Spleen (tissue), 11 donors: Measurements from ENCODE around the gene SLC37A2. TPM values are rescaled to one million over a fixed set of nuclear protein-coding genes. Genes with fewer than 3 reads are reported as not detected.

ENCODE experiments used
- DNase-seq: peaks from one replicate; pipeline ENCODE4 v3.0.0-alpha.2; 2020
- H3K27ac ChIP-seq, 8 donors: fragments of 200-600 bp; sonication (generic) in 7 of 8; 1 replicate in 4 of 8; 2 replicates in 4 of 8; pipeline versions ENCODE4 v1.5.0 to v1.8.0; 2016 to 2021; ENCODE audit warnings: inconsistent platforms in 4 of 8, mild to moderate bottlenecking in 4 of 8, moderate library complexity in 1 of 8
- H3K27me3 ChIP-seq, 7 donors: fragments of 200-600 bp; sonication (generic) in 6 of 7; replicated peaks in 1 of 7; 1 replicate in 4 of 7; 2 replicates in 3 of 7; pipeline versions ENCODE4 v1.5.0 to v1.8.0; 2016 to 2021; ENCODE audit warnings: inconsistent platforms in 3 of 7, mild to moderate bottlenecking in 1 of 7
- H3K36me3 ChIP-seq, 6 donors: fragments of 200-600 bp; sonication (generic) in 5 of 6; 1 replicate in 4 of 6; 2 replicates in 2 of 6; pipeline versions ENCODE4 v1.5.0 to v1.8.0; 2016 to 2021; ENCODE audit warnings: inconsistent platforms in 2 of 6
- H3K4me1 ChIP-seq, 6 donors: fragments of 200-600 bp; sonication (generic) in 5 of 6; 1 replicate in 3 of 6; 2 replicates in 3 of 6; pipeline versions ENCODE4 v1.5.0 to v1.8.0; 2016 to 2021; ENCODE audit warnings: inconsistent platforms in 3 of 6
- H3K4me3 ChIP-seq, 8 donors: fragments of 200-600 bp; sonication (generic) in 7 of 8; 1 replicate in 4 of 8; 2 replicates in 4 of 8; pipeline versions ENCODE4 v1.5.0 to v1.8.0; 2016 to 2021; ENCODE audit warnings: inconsistent platforms in 4 of 8, mild to moderate bottlenecking in 4 of 8, moderate library complexity in 2 of 8
- H3K9me3 ChIP-seq, 8 donors: fragments of 200-600 bp; sonication (generic) in 7 of 8; 1 replicate in 4 of 8; 2 replicates in 4 of 8; pipeline versions ENCODE4 v1.5.0 to v1.8.0; 2016 to 2021; ENCODE audit warnings: inconsistent platforms in 4 of 8
- POLR2A ChIP-seq, 3 donors: fragments of 450-650 bp; IDR thresholded peaks; one replicate each; pipeline ENCODE4 v1.5.1; 2017; ENCODE audit warnings: antibody characterized with exemption in 3 of 3, mild to moderate bottlenecking in 1 of 3
- POLR2AphosphoS5 ChIP-seq, 3 donors: sonication (generic); formaldehyde crosslinking; IDR thresholded peaks; one replicate each; pipeline ENCODE4 v1.5.1; 2017; ENCODE audit warnings: antibody characterized with exemption in 3 of 3
- WGBS, 5 donors: extraction: QIAGEN DNeasy Blood & Tissue Kit in 3 of 5; methylation state at CpG; one replicate each; pipeline versions ENCODE4 v1.1.5 to v1.1.7; 2013 to 2018; 5-methylcytosine and 5-hydroxymethylcytosine counted together
- intact Hi-C: fragments of 100-400 bp; cut with DNase I; formaldehyde crosslinking; loops from one replicate; pipeline ENCODE4 v1.15.0; 2023; ENCODE audit warnings: low total_unique reads
- polyA plus RNA-seq, 3 donors: library from polyadenylated mRNA; stranded (reverse); fragments of 200-250 nt; gene quantifications; one replicate each; pipeline ENCODE4 v1.2.1, GENCODE V29; 2013
- total RNA-seq, 7 donors: library from RNA; depleted of rRNA in 3 of 7; stranded (reverse); fragments of >200 nt in 3 of 7; fragmentation: NEBNext Ultra II Directional in 4 of 7; extraction: Animal tissue kit (Norgen Biotek cat#: 25700) in 4 of 7; gene quantifications; one replicate each; pipeline versions ENCODE4 v1.1.0 to v1.2.1, GENCODE V29; 2016 to 2021
- TF ChIP-seq, protein P1 (sequence below), 11 experiments: fragments of 200-600 bp in 7 of 11; fragments of 450-650 bp in 4 of 11; sonication (generic) in 4 of 11; IDR thresholded peaks in 8 of 11; conservative IDR thresholded peaks in 3 of 11; 1 replicate in 7 of 11; 2 replicates in 4 of 11; pipeline versions ENCODE4 v1.4.0 to v1.8.0; 2016 to 2021; ENCODE audit warnings: antibody characterized with exemption in 11 of 11, inconsistent platforms in 4 of 11, mild to moderate bottlenecking in 1 of 11
- donor health status: healthy with polysubstance abuse.
- donor health status: DM: no; HTN: no; CAD: no; lungs with moderate emphysema.
- donor health status: DM: no; HTN: no; CAD: no.
- donor health status: Bipolar disorder and iron deficiency.
- donor health status: healthy.
- donor health status: DM: no; HTN: no; CAD: no.
- donor health status: DM: yes; HTN: yes; CAD: no.

The SLC37A2 gene
- total and polyA plus RNA-seq, 10 donors, result 3.5 to 85.7 (median 48.2) TPM

DNA sequence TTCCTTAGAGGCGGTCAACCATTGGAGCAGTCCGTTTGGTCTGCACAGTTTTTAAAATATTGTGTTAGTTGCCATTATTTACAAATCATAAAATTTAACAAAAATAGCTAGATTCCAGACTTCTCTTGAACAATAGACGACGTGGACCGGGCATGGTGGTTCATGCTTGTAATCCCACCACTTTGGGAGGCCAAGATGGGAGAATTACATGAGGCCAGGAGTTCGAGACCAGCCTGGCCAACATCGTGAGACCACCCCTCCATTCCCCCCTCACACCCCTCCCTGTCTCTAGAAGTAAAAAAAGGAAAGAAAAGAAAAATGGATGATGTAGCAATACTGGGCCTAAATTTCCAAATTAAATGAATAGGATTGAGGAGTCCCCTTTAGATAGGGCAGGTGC lies 965 bp downstream of the SLC37A2 start:
- peaks cover 0 to 28% (median 0%) of the 10 kb centered on the region in 7 donors for H3K27me3 ChIP-seq
- no peaks in the 10 kb centered on the region for H3K36me3 ChIP-seq
- 80 to 89% (median 88%) methylated on average over 7 of the region's 7 CpGs for WGBS, 5 donors
- intact Hi-C loops, result no loop called here
- peak overlapping the region in 6 of 8 donors; percentile 46 to 78 (median 58) for H3K4me3 ChIP-seq
- peaks cover 0 to 47% (median 19%) of the 10 kb centered on the region in 6 donors for H3K4me1 ChIP-seq
- H3K27ac ChIP-seq, result peak overlapping the region in 4 of 8 donors; percentile 85 to 92 (median 88)
- DNase-seq, result no peak
- TF ChIP-seq POLR2AphosphoS5 (IDR thresholded peaks at IDR 0.05), result no peak
- TF ChIP-seq POLR2A (IDR thresholded peaks at IDR 0.05), result no peak
- TF ChIP-seq, protein P1, sequence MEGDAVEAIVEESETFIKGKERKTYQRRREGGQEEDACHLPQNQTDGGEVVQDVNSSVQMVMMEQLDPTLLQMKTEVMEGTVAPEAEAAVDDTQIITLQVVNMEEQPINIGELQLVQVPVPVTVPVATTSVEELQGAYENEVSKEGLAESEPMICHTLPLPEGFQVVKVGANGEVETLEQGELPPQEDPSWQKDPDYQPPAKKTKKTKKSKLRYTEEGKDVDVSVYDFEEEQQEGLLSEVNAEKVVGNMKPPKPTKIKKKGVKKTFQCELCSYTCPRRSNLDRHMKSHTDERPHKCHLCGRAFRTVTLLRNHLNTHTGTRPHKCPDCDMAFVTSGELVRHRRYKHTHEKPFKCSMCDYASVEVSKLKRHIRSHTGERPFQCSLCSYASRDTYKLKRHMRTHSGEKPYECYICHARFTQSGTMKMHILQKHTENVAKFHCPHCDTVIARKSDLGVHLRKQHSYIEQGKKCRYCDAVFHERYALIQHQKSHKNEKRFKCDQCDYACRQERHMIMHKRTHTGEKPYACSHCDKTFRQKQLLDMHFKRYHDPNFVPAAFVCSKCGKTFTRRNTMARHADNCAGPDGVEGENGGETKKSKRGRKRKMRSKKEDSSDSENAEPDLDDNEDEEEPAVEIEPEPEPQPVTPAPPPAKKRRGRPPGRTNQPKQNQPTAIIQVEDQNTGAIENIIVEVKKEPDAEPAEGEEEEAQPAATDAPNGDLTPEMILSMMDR (IDR thresholded peaks at IDR 0.05 in 8 of 11, conservative IDR thresholded peaks at IDR 0.05 in 3 of 11), result no peak
- H3K9me3 ChIP-seq, result no peaks in the 10 kb centered on the region

DNA sequence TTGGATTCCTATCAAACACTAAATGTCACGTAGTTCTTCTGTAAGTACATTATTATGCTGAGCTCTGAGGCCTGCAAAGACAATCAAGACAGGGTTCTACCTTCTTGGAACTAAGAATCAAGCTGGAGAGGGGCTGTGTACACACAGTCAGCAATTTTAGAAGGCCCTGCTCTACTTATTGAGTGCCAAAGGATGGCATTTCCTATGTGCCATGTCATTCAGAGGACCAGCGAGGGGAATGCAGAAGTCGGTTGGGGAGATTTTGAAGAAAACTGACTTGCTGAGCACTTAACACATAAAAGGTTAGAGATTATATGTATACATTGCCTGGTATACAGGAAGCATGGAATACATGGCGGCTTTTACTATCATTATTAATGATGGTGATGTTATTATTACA lies 5.3 kb downstream of the SLC37A2 start:
- Histone ChIP-seq H3K4me1 (peaks cover 21 to 82% (median 56%) of the 10 kb centered on the region in 6 donors), H3K27ac (peak overlapping the region in 6 of 8 donors; percentile 71 to 90 (median 84)), H3K4me3 (no peak overlapping the region), H3K27me3 (peaks cover 0 to 16% (median 0%) of the 10 kb centered on the region in 7 donors), H3K36me3 (no peaks in the 10 kb centered on the region), H3K9me3 (no peaks in the 10 kb centered on the region)
- DNase-seq, result no peak
- intact Hi-C loops, result no loop called here
- no peak for TF ChIP-seq POLR2AphosphoS5 (IDR thresholded peaks at IDR 0.05)
- TF ChIP-seq, protein P1 (IDR thresholded peaks at IDR 0.05 in 8 of 11, conservative IDR thresholded peaks at IDR 0.05 in 3 of 11), result no peak
- no peak for TF ChIP-seq POLR2A (IDR thresholded peaks at IDR 0.05)
- WGBS, 5 donors, result 71 to 86% (median 80%) methylated on average over 4 of the region's 4 CpGs

DNA sequence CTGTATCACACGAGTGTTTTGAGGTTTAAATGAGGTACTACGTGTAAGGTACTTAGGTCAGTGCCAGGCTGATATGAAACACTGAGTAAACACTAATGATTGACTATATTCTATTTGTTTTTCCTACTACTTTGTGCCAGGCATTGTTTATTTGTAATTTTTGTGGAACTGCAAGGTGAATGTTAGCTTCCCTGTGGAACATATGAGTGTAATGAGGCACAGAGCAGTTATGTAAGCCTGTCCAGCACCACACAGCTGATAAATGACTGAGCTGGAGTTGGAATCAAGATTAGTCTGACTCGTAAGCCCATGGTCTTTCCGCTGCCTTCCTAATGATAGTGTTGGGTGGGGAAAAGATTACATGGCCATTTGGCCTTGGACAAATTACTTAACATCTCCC lies 5.9 kb downstream of the SLC37A2 start:
- Histone ChIP-seq H3K27me3 (peaks cover 0 to 10% (median 0%) of the 10 kb centered on the region in 7 donors), H3K4me1 (peaks cover 22 to 82% (median 56%) of the 10 kb centered on the region in 6 donors), H3K27ac (peak overlapping the region in 7 of 8 donors; percentile 71 to 90 (median 83)), H3K9me3 (no peaks in the 10 kb centered on the region), H3K36me3 (no peaks in the 10 kb centered on the region), H3K4me3 (no peak overlapping the region)
- TF ChIP-seq, protein P1 (IDR thresholded peaks at IDR 0.05 in 8 of 11, conservative IDR thresholded peaks at IDR 0.05 in 3 of 11), result no peak
- TF ChIP-seq POLR2AphosphoS5 (IDR thresholded peaks at IDR 0.05) (no peak), POLR2A (IDR thresholded peaks at IDR 0.05) (no peak)
- no peak for DNase-seq
- WGBS, 5 donors, result 70 to 87% (median 83%) methylated on average over 4 of the region's 4 CpGs
- intact Hi-C loops, result no loop called here

DNA sequence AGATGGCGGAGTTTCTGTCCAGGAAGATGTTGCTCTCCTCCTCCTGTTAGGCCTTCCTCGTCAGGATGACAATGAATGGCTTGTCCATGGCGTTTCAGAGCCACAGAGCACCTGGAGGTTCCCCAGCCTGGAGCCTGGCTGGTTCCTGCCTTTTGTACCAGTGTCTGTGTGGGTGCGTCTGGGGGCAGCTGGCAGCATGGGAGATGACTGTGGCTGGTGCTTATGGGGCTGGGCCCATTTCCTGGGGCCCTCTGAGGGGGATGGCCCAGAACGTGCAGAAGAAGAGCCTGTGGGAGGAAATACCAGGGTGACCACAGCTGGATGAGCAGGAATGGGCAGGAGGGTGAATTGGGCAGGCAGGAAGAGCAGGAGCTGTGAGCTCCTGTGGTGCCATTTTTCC lies 6.7 kb downstream of the SLC37A2 start:
- WGBS, 5 donors, result 59 to 69% (median 65%) methylated on average over 5 of the region's 5 CpGs
- Histone ChIP-seq H3K4me1 (peaks cover 24 to 82% (median 54%) of the 10 kb centered on the region in 6 donors), H3K27me3 (peaks cover 0 to 4% (median 0%) of the 10 kb centered on the region in 7 donors), H3K27ac (peak overlapping the region; percentile 50 to 90 (median 82)), H3K9me3 (no peaks in the 10 kb centered on the region), H3K4me3 (peak overlapping the region in 1 of 8 donors; percentile 25), H3K36me3 (no peaks in the 10 kb centered on the region)
- peak; percentile 74 for DNase-seq
- intact Hi-C loops, result no loop called here
- TF ChIP-seq POLR2A (IDR thresholded peaks at IDR 0.05), result no peak
- TF ChIP-seq, protein P1 (IDR thresholded peaks at IDR 0.05 in 8 of 11, conservative IDR thresholded peaks at IDR 0.05 in 3 of 11), result no peak
- no peak for TF ChIP-seq POLR2AphosphoS5 (IDR thresholded peaks at IDR 0.05)
